Dedifferentiated amniotic fluid mesenchymal stem cell (primary cell): ENCODE measurements around the gene DHX8.

Source experiments
- DNase-seq: peaks from one replicate; pipeline ENCODE4 v3.0.0-alpha.2; 2016; ENCODE audit errors: extremely low spot score

The DHX8 gene

DNA sequence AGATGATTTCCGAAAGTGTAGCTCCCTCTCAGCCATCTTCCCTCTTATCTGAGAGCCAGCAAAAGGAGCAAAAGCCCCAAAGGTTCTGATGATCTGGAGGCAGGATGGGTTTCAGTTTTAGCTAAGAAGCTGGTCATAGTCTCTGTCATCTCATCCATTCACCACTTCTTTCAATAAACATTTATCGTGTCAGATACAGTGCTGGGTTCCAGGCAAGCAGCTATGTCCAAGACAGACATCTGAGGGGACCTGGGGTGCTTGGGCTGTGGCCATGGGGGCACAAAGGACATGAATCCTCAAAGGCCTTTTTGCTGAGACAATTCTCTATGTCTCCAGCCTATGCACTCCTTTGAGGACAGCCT, 63.4 kb downstream of the DHX8 start:
- DNase-seq: no peak

DNA sequence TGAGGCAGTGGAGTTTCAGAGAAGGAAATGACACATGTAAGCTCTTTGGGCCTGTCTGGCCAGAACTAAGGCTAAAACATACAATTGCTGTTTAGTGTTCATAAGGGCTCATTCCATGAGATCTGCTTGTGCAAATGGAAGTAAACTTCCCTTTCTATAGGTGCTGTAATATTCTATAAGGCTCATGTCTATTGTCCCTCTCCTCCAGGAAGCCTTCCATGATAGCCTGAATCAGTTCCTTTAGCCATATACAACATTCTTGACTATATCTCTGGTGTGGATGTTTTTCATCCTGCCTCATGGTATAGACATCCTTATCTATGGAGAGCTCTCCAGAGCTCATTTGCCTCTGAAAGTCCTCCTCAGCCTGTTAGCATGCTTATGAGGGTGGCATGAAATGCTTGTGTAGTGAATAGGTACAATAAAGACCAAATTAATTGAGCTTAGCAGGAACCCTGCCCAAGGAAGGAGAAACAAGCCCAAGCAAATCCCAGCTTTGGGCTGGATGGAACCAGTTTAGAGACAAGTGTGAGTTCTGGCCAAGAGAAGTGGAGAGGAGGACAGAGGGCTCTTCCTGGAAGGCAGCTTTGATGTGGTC, 64.0 kb downstream of the DHX8 start:
- no peak for DNase-seq

DNA sequence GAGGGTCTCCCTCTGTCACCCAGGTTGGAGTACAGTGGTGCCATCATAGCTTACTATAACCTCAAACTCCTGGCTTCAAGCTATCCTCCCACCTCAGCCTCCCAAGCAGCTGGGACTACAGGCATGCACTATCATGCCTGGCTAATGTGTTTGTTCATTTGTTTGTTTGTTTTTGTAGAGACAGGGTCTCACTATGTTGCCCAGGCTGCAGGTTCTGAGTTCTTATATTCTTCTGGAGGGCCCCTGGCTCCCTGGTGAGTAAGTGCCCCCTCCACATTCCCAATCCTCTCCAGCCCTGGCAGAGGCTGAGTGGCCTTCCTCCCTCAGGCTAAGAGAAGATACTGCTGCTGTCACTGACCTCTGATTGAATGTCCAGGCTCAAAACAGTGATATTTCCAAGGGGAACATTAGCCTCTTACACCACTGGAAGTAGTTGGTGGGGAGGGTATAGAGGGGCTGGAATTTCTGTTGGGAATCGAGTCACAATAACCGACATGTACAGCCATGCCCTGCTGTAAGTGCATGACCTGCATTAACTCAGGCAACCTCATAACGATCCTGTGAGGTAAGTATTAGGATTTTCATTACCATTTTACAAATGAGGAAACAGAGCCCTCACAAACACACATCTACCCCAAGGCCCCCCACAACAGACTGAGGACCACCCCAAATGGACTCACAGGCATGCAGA, 65.1 kb downstream of the DHX8 start:
- DNase-seq: no peak

DNA sequence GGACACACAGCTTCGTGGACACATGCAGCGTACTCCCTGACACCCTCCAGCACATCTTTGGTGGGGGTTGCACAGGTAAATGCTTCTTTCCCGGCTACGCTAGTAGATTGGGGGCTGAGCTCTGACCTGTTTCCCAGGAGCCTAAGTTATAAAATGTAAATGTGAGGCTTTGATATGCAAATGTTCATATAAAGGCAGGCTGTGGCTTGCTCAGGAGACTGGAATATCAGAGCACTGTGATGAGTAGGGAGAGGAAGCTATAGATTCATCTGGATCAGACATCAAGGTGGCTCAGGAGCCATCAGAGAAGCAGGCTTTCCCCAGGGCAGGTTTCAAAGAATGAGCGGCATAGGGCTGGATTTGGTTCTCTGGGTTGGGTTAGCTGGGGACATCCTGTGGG, 65.7 kb downstream of the DHX8 start:
- DNase-seq: no peak

DNA sequence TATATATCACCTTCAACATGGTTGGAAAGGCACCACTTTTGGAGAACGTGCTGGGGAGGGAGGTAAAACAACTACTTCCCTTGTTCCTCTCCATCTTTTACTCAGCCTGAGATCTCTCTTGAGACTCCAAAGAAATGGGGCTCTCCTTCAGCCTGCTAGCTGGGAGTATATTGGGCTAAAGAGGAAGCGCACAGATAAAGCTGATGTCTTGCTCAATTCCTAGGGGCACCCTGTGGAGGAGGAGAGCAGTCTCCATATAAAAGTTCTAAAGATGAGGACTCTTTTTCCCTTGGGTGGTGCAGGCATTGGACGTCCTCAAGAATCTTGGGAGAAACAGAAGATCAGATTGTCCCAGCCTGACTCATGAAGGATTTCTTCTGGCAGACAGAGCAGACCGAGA, 67.0 kb downstream of the DHX8 start:
- DNase-seq: no peak

DNA sequence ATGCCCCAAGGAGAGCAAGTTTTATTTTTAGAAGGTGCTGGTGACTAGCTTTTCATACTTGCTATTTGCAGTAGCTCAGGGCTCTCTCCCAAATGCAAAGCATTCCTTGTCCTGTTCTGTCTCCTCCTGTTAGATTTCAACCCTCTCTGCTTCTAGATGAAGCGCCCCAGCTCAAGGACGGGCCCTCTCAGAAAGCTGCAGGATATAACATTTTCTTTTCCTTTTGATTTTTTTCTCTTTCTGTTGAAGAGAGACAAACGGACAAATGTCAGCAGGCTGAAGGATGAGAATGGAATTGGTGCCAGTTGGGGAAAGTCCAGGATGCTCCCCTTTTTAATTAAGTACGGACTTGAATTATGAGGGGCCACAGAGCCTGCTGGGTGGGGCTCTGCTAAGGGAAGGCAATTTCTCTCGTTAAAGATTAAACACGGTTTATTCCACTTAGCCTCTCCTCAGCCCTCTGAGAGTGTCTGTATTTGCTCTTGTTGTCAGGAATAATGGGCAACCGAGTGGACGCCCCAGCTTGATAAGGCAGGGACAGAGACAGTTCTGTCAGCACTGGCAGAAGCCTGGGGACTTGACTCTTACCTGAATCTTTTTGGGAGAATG, 68.6 kb downstream of the DHX8 start:
- no peak for DNase-seq

DNA sequence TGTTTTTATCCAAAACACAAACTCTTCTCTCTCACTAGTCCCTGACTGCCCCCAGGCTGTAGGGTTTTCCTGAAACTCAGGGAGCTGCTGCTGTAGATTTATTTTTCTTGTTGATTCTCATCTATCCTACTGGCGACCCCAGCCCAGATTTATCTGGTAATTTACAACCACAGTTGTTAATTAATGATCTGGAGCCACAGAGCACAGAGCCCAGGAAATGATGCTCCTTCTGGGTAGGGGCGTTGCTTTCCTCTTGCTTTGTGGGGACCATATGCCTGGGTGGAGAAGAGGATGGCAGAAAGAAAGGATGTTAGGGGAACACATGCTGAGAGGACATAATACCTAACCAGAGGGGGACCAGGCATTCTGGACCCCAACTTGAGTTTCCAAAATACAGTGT, 69.8 kb downstream of the DHX8 start:
- no peak for DNase-seq

DNA sequence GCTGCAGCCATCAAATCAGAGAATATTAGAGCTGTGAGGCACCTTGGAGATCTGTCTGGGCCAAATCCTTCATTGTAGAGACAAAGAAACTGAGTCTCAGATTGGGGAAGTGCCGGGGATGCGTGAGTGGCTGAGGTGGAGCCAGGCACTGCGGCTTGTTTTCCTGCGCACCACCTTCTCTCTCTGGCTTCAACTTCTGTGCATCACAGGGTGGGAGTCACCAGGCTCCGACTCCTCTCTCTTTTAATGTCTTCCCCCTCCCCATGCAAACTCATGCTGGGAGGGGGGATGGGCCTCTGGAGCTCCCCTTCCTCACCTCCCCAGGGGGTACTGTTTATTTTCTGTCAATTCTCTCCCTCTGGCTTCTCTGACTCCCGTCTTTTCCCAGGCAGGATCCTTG, 71.1 kb downstream of the DHX8 start:
- no peak for DNase-seq

DNA sequence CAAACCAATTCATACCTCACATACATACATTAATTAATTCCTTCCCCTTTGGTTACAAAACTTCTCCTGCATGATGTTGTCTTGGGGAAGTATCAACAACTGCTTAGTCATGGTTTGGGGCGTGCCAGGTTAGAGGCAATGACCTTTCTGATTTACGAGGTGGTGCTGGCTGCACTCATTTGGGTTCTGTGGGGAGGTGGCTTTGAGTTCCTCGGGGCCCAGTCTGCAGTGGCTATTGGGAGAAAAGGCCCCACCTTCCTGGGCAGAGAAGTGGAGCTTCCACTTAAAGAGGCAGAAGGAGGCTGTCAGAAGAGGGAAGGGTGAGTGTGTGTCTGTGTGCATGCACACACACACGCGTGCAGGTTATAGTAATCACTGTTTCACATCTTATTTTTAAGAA, 72.5 kb downstream of the DHX8 start:
- no peak for DNase-seq

DNA sequence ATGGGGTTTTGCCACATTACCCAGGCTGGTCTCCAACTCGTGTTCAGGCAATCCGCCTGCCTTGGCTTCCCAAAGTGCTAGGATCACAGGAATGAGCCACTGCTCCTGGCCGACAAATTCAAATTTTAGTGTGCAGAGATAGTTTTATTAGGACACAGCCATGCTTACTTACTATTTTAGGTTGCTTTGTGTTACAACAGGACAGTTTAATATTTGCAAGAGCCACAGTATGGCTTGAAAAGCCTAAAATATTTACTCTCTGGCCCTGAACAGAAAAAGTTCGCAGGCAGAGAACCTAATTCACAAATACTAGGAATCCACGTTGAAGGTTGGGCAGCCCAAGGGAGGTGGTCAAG, 75.0 kb downstream of the DHX8 start:
- DNase-seq: no peak

DNA sequence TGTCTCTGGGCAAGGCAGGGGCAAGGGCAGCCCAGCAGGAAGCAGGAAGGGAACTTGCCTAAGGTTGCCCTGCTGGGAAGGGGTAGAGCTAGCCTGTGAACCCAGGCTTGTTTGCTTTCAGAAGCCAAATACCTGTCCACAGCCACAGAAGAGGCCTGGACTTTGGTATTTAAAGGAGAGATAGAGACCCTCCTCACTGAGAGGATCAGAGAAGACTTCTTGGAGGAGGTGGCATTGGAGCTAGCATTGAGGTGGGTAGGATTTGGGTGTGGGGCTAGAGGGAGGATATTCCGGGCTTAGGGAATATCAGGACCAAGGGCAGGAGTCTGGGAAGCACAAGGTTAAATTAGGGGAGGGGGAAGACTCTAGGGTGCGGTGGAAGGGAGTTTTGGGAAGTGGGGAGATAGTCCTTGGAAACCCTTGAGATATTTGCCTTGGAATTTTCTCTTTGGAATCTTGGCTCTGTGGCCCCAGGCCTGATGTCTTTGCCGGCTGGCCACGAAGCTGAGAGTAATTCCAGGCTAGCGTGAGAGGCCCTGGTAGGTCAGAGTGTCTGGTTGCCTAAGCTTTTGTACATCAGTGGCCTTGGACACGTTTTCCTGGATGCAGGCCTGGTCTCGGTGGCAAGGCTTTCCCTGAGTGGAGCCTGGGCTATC, 75.5 kb downstream of the DHX8 start:
- DNase-seq: no peak

DNA sequence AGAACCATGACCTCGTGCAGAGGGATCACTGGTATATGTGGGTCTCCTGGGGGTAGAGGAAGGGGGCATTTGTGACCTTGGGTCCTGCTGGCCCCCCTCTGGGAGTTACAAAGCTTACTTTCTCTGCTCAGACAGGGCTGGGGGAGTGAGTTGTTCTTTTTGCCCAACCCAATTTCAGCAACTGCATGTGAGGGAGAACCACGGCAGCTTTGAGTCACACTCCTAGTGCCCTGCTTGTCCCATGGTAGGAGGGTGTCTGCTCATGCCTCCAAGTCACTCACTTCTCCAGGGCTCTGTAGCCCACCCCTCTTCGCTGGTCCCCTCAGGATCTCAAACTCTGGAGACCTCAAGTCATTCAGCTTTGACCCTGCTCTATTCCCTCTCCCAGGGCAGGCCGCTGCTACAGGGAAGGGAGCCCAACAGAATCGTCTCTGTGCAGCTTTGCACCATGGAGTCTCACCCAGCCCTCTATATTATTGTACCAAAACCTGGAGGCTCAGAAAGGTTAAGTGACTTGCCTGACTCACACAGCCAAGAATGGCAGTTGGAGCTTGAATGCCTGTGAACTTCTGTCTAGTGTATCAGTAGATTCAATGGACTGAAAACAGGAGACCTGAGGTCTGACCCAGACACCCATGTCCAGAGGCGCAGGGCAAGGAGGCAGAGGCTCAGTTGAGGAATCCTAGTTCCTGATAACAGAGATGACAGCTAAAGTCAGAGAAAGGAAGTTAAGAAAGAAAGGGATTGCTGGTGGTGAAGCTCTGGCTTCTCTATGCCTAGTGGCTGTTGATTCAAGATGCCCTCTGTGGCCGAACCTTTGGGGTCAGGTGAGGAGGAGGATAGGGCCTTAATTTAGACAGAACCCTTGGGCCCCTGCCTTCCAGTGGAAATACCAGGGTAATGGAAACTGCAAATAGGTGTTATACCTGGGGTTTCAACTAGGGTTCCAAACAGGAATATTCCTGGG, 77.0 kb downstream of the DHX8 start:
- DNase-seq: no peak

DNA sequence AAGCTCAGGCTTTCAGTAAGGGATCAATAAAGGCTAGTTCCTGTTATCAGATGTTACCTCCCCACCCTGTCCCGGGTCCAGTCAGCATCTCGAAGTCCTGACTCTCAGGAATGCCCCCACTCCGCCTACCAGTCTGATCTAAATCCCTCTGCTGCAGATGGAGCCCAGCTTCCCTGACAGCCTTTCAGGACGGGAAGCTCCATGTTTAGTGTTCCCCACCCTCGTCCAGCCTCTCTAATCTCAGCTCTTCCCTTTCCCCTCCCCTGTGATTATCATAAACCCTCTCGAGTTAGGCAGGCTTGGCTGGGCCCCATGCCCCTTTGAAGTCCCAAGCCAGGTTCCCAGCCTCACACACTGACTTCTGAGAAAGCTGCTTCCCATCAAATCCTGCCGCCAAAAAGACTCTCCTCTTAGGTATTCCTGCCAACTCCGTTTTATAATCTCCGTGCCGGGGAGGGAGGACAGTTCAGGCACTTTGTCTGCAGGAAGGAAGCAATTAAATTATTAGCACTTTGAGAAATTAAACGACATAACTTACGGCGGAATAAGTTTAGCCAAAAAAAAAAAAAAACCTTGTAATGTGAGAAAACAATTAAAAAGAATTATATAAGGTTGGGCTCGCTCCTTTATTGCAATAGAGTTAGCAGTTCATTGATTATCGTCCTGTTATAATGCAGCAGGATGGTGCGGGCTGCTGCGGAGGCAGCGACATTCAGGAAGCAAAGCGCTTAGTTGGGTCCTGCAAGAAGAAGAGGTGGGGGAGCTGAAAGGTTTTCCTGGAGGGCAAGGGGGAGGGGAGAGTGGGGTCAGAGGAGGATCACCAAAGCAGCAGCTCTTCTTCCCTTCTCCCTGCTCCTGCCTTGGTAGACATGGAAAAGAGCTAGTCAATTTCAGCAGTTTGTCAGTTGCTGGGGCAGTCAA, 79.2 kb downstream of the DHX8 start:
- no peak for DNase-seq

DNA sequence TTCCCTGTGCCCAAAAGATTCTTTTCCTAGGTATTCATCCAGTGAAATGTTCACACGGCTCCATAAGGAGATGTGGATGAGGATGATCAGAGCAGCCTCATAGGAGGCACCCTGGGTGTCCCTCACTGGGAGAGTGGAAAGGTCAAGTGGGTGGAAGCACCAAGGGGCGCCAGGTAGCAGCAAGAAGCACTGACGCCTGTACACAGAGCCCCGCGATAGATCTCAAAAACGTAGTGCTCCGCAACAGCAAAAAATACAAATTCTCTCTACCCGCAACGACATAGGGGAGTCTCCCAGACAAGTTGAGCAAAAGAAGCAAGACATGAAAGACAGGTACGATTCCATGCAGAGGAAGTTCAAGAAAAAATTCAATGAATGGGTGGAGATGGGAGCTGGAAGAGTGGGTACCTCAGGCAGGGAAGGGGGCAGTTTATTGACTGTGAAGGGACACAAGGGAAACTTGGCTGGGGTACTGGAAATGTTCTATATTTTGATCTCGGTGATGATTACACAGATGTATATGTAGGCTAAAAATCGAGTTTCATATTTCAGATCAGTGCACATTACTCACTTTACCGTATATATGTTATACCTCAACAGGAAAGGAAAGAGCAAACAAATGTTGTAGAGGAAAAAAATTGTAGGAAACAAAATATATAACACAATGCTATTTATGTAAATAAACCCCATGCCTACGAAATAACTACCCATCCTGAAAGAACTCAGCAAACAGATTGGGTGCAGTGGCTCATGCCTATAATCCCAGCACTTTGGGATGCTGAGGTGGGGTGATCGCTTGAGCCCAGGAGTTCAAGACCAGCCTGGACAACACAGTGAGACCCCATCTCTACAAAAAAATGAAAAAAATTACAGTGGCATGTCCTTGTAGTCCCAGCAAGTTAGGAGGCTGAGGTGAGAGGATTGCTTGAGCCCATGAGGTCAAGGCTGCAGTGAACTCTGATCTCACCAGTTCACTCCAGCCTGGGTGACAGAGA, 80.1 kb downstream of the DHX8 start:
- DNase-seq: no peak

DNA sequence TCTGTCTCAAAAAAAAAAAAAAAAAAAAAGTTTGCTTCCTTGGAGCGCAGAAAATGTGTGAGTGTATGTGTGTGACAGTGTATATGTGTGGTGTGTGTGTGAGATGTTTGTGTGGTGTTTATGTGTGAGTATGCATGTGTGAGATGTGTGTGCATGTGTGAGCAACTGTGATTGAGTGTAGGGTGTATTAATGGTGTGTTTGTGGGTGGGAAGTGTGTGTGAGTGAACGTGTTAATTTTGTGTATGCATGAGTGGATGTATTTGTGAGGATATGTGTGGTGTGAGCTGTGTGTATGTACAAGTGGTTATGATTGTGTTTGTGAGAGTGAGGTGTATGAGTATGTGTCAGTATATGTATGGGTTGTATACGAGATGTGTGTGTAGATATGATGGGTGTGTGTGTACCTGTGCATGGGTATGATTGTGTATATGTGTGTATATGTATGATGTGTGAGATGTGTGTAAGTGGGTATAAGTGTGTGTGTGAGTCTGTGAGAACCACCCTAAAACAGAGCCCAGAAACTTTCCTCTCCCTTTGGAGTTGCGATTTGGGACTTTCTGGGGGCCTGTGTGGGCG, 84.8 kb downstream of the DHX8 start:
- DNase-seq: no peak

DNA sequence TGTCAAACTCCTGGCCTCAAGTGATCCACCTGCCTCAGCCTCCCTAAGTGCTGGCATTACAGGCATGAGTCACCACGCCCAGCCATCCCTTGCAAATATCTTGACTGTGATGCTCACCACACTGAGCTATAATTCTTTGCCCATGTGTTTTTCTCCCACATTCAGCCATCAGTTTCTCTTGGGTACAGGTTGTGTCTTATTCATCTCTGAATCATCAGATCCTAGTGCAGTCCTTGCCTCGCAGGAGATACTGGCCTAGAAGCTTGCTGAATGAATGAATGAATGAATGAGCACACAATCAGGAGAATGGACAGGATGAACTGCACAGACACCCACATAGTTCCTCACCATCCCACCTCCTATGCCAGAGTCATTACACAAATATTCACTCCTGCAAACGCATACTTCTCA, 86.7 kb downstream of the DHX8 start:
- DNase-seq: no peak

DNA sequence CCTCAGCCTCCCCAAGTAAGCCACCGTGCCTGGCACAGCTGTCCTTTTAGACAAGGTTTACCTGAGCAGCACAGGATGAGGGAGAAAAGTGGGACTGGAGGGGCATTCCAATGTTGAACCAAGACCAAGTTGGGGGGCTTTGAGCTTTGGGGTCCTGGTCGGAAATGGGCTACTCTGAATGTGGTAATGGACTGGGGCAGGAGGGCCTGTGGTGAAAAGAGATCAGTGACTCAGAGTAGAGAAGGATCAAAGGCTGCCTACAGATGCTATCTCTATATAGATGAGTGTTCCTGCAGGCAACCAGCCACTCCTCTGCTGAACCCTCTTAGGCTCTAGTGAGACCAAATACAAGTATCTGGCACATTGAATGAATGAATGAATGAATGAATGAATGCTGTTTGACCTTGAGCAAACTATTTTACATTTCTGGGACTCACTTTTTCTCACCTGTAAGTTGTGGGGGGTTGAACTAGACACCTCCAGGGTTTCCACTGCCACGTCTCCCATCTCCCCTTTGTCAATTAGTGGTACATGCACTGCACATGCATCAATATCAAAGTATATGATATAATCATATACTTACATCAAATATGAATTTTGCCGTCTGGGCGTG, 88.7 kb downstream of the DHX8 start:
- no peak for DNase-seq

DNA sequence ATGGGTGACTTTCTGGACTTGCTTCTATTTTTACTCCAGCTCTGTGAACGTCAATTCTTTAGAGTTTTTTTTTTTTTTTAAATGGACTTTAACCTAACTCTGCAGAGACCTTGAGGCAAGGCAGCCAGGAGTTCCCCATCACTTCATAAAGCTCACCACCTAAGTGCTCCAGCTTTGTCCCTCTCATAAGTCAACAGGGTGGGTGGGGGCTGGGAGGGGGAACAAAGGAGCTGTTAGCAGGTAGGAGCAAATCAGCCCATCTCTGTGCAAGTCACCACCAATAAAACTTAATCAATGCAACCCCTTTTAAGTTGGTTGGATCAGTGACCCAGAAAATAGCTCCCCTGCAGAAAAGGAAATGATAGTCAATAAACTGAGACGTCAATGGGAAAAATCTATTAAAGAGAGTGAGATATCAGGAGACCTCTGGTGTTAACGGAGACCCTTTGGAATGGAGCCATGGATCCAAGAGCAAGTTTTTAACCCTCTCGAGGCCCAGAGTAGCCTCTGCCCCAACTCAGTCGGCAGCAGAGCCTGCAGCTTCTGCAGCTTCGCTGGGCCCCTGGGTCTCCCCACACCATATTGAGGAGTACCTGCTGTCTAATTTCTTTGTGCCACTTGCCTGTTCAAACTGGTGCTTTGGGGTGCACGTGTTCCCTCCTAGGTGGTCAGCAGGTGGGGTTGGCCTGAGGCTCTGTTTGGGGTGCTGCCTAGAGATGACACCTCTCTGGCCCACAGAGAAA, 90.0 kb downstream of the DHX8 start:
- DNase-seq: no peak
